ENCODE data around the gene CSTA. TPM values are rescaled to one million over a fixed set of nuclear protein-coding genes. Genes with fewer than 3 reads are reported as not detected.

The CSTA gene
- total and polyA plus RNA-seq, 2 of the 13 experiments (the other 11 are each of a cell fraction or from before 2014, with no cell fraction given) = 3.9 to 11.0 TPM

DNA sequence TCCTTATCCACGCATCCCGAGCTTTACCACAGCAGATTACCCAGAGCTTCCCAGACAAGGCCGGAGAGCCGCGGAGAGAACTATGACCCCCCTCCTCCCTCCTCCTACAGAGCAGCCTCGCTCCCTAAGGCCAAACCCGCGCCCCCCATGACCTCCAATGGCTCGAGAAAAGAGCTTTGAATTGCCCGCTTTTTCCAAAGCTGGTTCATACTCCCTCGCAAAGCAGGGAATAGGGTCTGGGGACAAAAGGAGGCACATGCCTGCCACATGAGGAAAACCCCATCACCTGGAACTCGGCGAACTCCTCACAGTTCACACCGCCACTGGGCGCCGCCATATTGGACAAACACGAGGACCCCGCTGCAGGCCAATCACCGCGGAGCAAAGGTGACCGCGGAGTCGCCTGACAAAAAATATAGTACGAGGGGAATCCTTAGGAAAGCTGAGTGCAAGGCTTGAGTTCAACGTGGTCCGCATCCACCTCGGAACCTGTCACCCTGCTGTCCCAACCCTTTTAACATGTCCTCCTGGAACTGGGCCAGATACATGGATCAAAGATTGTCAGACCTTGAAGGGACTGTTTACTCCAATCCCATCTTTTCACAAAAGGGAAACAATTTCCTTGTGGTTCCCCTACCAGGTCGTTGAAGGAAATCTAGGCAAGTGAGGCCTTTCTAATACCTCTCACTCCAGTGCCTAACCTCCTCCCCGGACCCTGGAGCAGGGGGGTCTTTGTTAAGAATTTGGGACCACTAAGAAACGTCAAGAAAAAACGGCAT is 58.0 kb downstream of the CSTA start, which contains the start of gene MIX23 (continued):
- TF ChIP-seq ZNF773 (CRISPR knock-in tag; IDR thresholded peaks at IDR 0.05; ENCODE audit: borderline replicate concordance) (peak; percentile 61; the same call in 1 of the 2 replicates), NFIB (CRISPR knock-in tag; IDR thresholded peaks at IDR 0.05; ENCODE audit: borderline replicate concordance) (no peak), ZNF678 (CRISPR knock-in tag; IDR thresholded peaks at IDR 0.05) (no peak; the same call in 1 of the 2 replicates), IRF2 (CRISPR knock-in tag; IDR thresholded peaks at IDR 0.05) (peak; percentile 65; the same call in 1 of the 2 replicates), ZNF496 (CRISPR knock-in tag; IDR thresholded peaks at IDR 0.05; ENCODE audit: insufficient replicate concordance) (no peak), EED (CRISPR knock-in tag; IDR thresholded peaks at IDR 0.05) (peak; percentile 71; the same call in 1 of the 2 replicates), FOXC1 (CRISPR knock-in tag; IDR thresholded peaks at IDR 0.05; ENCODE audit: borderline replicate concordance) (peak; percentile 89; the same call in 1 of the 2 replicates), TEAD2 (CRISPR knock-in tag; IDR thresholded peaks at IDR 0.05) (0 out of 2 replicates have a peak, but pooled peaks have one; percentile 56), ARNTL (CRISPR knock-in tag; IDR thresholded peaks at IDR 0.05) (peak; percentile 77), ZNF83 (CRISPR knock-in tag; IDR thresholded peaks at IDR 0.05; ENCODE audit: borderline replicate concordance) (no peak), GABPB1 (CRISPR knock-in tag; IDR thresholded peaks at IDR 0.05) (peak; percentile 56), ISX (CRISPR knock-in tag; conservative IDR thresholded peaks at IDR 0.05) (peak; percentile 80; the same call in 1 of the 2 replicates), NR1H2 (CRISPR knock-in tag; IDR thresholded peaks at IDR 0.05; ENCODE audit: borderline replicate concordance, low read depth) (no peak)
- TF ChIP-seq, protein P1, sequence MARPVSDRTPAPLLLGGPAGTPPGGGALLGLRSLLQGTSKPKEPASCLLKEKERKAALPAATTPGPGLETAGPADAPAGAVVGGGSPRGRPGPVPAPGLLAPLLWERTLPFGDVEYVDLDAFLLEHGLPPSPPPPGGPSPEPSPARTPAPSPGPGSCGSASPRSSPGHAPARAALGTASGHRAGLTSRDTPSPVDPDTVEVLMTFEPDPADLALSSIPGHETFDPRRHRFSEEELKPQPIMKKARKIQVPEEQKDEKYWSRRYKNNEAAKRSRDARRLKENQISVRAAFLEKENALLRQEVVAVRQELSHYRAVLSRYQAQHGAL (CRISPR knock-in tag; IDR thresholded peaks at IDR 0.05; ENCODE audit: not compliant biosample characterization) = peak; percentile 49
- TF ChIP-seq, protein P2, sequence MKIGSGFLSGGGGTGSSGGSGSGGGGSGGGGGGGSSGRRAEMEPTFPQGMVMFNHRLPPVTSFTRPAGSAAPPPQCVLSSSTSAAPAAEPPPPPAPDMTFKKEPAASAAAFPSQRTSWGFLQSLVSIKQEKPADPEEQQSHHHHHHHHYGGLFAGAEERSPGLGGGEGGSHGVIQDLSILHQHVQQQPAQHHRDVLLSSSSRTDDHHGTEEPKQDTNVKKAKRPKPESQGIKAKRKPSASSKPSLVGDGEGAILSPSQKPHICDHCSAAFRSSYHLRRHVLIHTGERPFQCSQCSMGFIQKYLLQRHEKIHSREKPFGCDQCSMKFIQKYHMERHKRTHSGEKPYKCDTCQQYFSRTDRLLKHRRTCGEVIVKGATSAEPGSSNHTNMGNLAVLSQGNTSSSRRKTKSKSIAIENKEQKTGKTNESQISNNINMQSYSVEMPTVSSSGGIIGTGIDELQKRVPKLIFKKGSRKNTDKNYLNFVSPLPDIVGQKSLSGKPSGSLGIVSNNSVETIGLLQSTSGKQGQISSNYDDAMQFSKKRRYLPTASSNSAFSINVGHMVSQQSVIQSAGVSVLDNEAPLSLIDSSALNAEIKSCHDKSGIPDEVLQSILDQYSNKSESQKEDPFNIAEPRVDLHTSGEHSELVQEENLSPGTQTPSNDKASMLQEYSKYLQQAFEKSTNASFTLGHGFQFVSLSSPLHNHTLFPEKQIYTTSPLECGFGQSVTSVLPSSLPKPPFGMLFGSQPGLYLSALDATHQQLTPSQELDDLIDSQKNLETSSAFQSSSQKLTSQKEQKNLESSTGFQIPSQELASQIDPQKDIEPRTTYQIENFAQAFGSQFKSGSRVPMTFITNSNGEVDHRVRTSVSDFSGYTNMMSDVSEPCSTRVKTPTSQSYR (CRISPR knock-in tag; IDR thresholded peaks at IDR 0.05; ENCODE audit: borderline replicate concordance) = no peak
- TF ChIP-seq, protein P3, sequence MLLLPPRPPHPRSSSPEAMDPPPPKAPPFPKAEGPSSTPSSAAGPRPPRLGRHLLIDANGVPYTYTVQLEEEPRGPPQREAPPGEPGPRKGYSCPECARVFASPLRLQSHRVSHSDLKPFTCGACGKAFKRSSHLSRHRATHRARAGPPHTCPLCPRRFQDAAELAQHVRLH (CRISPR knock-in tag; IDR thresholded peaks at IDR 0.05; ENCODE audit: borderline replicate concordance, low read depth) = peak; percentile 86; the same call in 1 of the 2 replicates
- TF ChIP-seq, protein P4, sequence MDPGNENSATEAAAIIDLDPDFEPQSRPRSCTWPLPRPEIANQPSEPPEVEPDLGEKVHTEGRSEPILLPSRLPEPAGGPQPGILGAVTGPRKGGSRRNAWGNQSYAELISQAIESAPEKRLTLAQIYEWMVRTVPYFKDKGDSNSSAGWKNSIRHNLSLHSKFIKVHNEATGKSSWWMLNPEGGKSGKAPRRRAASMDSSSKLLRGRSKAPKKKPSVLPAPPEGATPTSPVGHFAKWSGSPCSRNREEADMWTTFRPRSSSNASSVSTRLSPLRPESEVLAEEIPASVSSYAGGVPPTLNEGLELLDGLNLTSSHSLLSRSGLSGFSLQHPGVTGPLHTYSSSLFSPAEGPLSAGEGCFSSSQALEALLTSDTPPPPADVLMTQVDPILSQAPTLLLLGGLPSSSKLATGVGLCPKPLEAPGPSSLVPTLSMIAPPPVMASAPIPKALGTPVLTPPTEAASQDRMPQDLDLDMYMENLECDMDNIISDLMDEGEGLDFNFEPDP (CRISPR knock-in tag; conservative IDR thresholded peaks at IDR 0.05) = no peak
- TF ChIP-seq, protein P5, sequence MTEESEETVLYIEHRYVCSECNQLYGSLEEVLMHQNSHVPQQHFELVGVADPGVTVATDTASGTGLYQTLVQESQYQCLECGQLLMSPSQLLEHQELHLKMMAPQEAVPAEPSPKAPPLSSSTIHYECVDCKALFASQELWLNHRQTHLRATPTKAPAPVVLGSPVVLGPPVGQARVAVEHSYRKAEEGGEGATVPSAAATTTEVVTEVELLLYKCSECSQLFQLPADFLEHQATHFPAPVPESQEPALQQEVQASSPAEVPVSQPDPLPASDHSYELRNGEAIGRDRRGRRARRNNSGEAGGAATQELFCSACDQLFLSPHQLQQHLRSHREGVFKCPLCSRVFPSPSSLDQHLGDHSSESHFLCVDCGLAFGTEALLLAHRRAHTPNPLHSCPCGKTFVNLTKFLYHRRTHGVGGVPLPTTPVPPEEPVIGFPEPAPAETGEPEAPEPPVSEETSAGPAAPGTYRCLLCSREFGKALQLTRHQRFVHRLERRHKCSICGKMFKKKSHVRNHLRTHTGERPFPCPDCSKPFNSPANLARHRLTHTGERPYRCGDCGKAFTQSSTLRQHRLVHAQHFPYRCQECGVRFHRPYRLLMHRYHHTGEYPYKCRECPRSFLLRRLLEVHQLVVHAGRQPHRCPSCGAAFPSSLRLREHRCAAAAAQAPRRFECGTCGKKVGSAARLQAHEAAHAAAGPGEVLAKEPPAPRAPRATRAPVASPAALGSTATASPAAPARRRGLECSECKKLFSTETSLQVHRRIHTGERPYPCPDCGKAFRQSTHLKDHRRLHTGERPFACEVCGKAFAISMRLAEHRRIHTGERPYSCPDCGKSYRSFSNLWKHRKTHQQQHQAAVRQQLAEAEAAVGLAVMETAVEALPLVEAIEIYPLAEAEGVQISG (CRISPR knock-in tag; IDR thresholded peaks at IDR 0.05) = peak; percentile 79

Measured in HepG2 (cell line).